PC-9 (cell line): ENCODE measurements around the gene CS. TPM values are rescaled to one million over a fixed set of nuclear protein-coding genes. Genes with fewer than 3 reads are reported as not detected.
"Not testable (repeated sequence)": the region's sequence is repeated elsewhere in the genome, so short reads cannot be mapped to it uniquely, and the experiment has no call there.

ENCODE experiments used
- BruUV-seq: library from RNA; stranded (reverse); fragments of 400-500 nt; replicated peaks from 2 replicates; lab custom pipeline; 2021; lab: Mats Ljungman, UMichigan
- CTCF ChIA-PET: fragments of 300-600 bp; sonication (Branson Sonifier 250); formaldehyde crosslinking; loops from one replicate; lab custom pipeline; 2022; ENCODE audit warnings: antibody characterized with exemption; lab: Charles Lee
- POLR2A ChIA-PET: fragments of 300-600 bp; sonication (Branson Sonifier 250); formaldehyde crosslinking; loops from one replicate; lab custom pipeline; 2022; ENCODE audit warnings: antibody characterized with exemption; ENCODE audit not compliant: unreplicated experiment; lab: Charles Lee
- DNase-seq, 2 experiments: peaks; one replicate each; pipeline versions ENCODE4 v3.0.0 to v3.0.0-alpha.2; 2015 to 2022; ENCODE audit warnings: mixed read lengths in 1 of 2
- H2AFZ ChIP-seq: fragments of 200-600 bp; sonication (generic); 2 replicates; pipeline ENCODE4 v1.8.1; 2017; ENCODE audit warnings: antibody characterized with exemption
- H3F3A ChIP-seq: fragments of 200-600 bp; sonication (generic); 2 replicates; pipeline ENCODE4 v1.8.1; 2017; ENCODE audit warnings: antibody characterized with exemption, mild to moderate bottlenecking, low read depth; ENCODE audit not compliant: insufficient read depth
- H3K27ac ChIP-seq: fragments of 200-600 bp; sonication (generic); 2 replicates; pipeline ENCODE4 v1.6.1; 2016; ENCODE audit warnings: mixed run types
- H3K27me3 ChIP-seq: fragments of 200-600 bp; sonication (generic); 2 replicates; pipeline ENCODE4 v1.6.1; 2016; ENCODE audit warnings: low read depth, mixed run types; ENCODE audit not compliant: insufficient read depth
- H3K36me3 ChIP-seq: fragments of 200-600 bp; sonication (generic); 2 replicates; pipeline ENCODE4 v1.6.1; 2016; ENCODE audit warnings: low read depth, mixed run types
- H3K4me1 ChIP-seq: fragments of 200-600 bp; sonication (generic); replicated peaks from 2 replicates; pipeline ENCODE4 v1.6.1; 2016; ENCODE audit warnings: mixed run types; ENCODE audit not compliant: insufficient read depth
- H3K4me2 ChIP-seq: fragments of 200-600 bp; sonication (generic); 2 replicates; pipeline ENCODE4 v1.6.1; 2017; ENCODE audit warnings: mixed run types
- H3K4me3 ChIP-seq: fragments of 200-600 bp; sonication (generic); 2 replicates; pipeline ENCODE4 v1.6.1; 2016; ENCODE audit warnings: mixed run types
- H3K79me2 ChIP-seq: fragments of 200-600 bp; sonication (generic); 2 replicates; pipeline ENCODE4 v1.6.1; 2017; ENCODE audit warnings: low read depth, mixed run types
- H3K9me2 ChIP-seq: fragments of 200-600 bp; sonication (generic); 2 replicates; pipeline ENCODE4 v1.8.1; 2017; ENCODE audit warnings: mild to moderate bottlenecking; ENCODE audit not compliant: insufficient read depth
- H3K9me3 ChIP-seq: fragments of 200-600 bp; sonication (generic); 2 replicates; pipeline ENCODE4 v1.8.1; 2016; ENCODE audit warnings: low read depth; ENCODE audit not compliant: insufficient read depth
- H4K20me1 ChIP-seq: fragments of 200-600 bp; sonication (generic); 2 replicates; pipeline ENCODE4 v1.8.1; 2017; ENCODE audit not compliant: insufficient read depth
- EZH2 ChIP-seq: fragments of 200-600 bp; sonication (generic); IDR thresholded peaks from 2 replicates; pipeline ENCODE4 v1.8.0; 2017; ENCODE audit warnings: antibody characterized with exemption, low read depth
- intact Hi-C: fragments of 100-400 bp; cut with micrococcal nuclease; formaldehyde crosslinking; loops from one replicate; pipeline ENCODE4 v1.10.0; 2022; ENCODE audit not compliant: unreplicated experiment
- total RNA-seq: library from RNA; stranded (reverse); gene quantifications from 2 replicates; pipeline ENCODE4 v1.2.3, GENCODE V29; 2021
- TF ChIP-seq, protein P1 (sequence below): fragments of 200-600 bp; sonication (generic); conservative IDR thresholded peaks from 2 replicates; pipeline ENCODE4 v1.6.1; 2017; ENCODE audit warnings: mixed run types, antibody characterized with exemption, mild to moderate bottlenecking, moderate library complexity

CS gene
- total RNA-seq, 1 experiment from 2014 or later, result 205 TPM

DNA sequence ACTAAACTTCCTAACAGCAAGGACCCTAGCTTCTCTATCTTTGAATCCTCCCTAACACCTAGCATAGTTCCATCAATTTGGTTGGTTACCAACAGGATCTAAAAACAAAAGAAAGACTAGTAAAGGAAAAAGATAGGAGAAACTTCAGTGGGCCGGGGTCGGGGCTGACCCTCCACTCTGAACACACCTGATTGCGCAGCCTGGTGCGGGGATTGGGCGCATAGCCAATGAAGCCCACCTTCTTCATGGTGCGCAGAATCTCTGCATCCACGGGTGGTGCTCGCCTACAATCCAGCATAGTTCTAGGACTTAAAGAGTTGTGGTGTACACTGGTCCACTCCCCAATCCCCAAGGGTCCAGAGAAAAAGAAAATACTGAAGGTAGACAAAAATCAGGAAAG, 26.0 kb upstream of the CS start:
- Histone ChIP-seq H2AFZ (no peak overlapping the region), H3K79me2 (no peaks in the 10 kb centered on the region), H3K9me3 (no peaks in the 10 kb centered on the region), H4K20me1 (no peaks in the 10 kb centered on the region), H3K27me3 (no peaks in the 10 kb centered on the region), H3K27ac (no peak overlapping the region), H3K36me3 (peaks cover 11% of the 10 kb centered on the region; the same call in 1 of the 2 replicates), H3K4me2 (no peak overlapping the region), H3K4me3 (no peak overlapping the region), H3K4me1 (peaks cover 2% of the 10 kb centered on the region; the same call in 1 of the 2 replicates), H3F3A (peaks cover 6% of the 10 kb centered on the region; the same call in 1 of the 2 replicates), H3K9me2 (no peaks in the 10 kb centered on the region)
- BruUV-seq, result no TSS peak
- DNase-seq, result no peak
- POLR2A ChIA-PET, result interaction anchor here (0.6 kb wide), 1 partner anchor 79 kb away, joined by 6 read pairs; no protein-coding TSS in a partner anchor
- intact Hi-C loops, result no loop called here
- CTCF ChIA-PET, result no interaction called here
- TF ChIP-seq EZH2, result no peak
- TF ChIP-seq, protein P1, sequence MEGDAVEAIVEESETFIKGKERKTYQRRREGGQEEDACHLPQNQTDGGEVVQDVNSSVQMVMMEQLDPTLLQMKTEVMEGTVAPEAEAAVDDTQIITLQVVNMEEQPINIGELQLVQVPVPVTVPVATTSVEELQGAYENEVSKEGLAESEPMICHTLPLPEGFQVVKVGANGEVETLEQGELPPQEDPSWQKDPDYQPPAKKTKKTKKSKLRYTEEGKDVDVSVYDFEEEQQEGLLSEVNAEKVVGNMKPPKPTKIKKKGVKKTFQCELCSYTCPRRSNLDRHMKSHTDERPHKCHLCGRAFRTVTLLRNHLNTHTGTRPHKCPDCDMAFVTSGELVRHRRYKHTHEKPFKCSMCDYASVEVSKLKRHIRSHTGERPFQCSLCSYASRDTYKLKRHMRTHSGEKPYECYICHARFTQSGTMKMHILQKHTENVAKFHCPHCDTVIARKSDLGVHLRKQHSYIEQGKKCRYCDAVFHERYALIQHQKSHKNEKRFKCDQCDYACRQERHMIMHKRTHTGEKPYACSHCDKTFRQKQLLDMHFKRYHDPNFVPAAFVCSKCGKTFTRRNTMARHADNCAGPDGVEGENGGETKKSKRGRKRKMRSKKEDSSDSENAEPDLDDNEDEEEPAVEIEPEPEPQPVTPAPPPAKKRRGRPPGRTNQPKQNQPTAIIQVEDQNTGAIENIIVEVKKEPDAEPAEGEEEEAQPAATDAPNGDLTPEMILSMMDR, result no peak

DNA sequence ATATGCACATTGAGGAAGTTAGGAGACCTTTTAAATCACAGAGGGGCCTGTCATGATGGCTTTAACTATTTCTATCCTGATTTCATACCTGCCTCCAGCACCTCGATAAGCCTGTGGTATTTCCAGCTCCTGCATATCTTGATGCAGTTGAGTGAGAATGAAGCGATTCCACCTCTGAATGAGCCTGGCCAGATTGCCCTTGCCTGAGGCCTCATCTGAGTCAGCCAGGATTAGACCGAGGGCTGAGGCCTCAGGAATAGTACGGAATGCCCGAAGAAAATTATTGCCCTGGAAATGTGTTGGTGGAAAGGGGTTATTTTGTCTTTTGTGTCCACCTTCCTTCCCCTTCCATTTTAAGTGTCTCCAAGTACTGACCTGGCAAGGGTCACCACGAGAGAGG, 24.1 kb upstream of the CS start:
- H3K79me2 ChIP-seq, result no peaks in the 10 kb centered on the region
- no peaks in the 10 kb centered on the region for H3K9me3 ChIP-seq
- H3F3A ChIP-seq, result no peaks in the 10 kb centered on the region
- TF ChIP-seq EZH2, result no peak
- TF ChIP-seq, protein P1, result no peak
- H3K9me2 ChIP-seq, result no peaks in the 10 kb centered on the region
- H3K36me3 ChIP-seq, result peaks cover 11% of the 10 kb centered on the region; the same call in 1 of the 2 replicates
- POLR2A ChIA-PET, result no interaction called here
- no peaks in the 10 kb centered on the region for H3K27me3 ChIP-seq
- H2AFZ ChIP-seq, result no peak overlapping the region
- intact Hi-C loops, result no loop called here
- BruUV-seq, result no TSS peak
- DNase-seq, result no peak
- H3K4me2 ChIP-seq, result no peak overlapping the region
- CTCF ChIA-PET, result no interaction called here
- H4K20me1 ChIP-seq, result no peaks in the 10 kb centered on the region
- no peaks in the 10 kb centered on the region for H3K4me1 ChIP-seq
- no peak overlapping the region for H3K4me3 ChIP-seq
- no peak overlapping the region for H3K27ac ChIP-seq

DNA sequence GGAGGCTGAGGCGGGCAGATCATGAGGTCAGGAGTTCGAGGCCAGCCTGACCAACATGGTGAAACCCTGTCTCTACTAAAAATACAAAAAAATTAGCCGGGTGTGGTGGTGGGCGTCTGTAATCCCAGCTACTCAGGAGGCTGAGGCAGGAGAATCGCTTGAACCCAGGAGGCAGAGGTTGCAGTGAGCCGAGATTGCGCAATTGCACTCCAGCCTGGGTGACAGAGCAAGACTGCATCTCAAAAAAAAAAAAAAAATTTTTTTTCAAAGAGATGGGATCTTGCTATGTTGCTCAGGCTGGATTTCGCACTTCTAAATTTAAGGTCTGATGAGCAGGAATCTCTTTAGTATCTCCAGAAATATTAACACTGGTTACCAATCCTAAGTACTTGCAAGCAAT, 21.5 kb upstream of the CS start:
- H4K20me1 ChIP-seq, H3K27me3 ChIP-seq, H3K9me2 ChIP-seq, DNase-seq, H3K79me2 ChIP-seq, H3K9me3 ChIP-seq, CTCF ChIA-PET, H3K27ac ChIP-seq, H3K4me3 ChIP-seq, H3K4me2 ChIP-seq, H2AFZ ChIP-seq, H3K4me1 ChIP-seq, intact Hi-C loops, POLR2A ChIA-PET, BruUV-seq, H3F3A ChIP-seq: not testable (repeated sequence)
- peaks cover 11% of the 10 kb centered on the region; the same call in 1 of the 2 replicates for H3K36me3 ChIP-seq

DNA sequence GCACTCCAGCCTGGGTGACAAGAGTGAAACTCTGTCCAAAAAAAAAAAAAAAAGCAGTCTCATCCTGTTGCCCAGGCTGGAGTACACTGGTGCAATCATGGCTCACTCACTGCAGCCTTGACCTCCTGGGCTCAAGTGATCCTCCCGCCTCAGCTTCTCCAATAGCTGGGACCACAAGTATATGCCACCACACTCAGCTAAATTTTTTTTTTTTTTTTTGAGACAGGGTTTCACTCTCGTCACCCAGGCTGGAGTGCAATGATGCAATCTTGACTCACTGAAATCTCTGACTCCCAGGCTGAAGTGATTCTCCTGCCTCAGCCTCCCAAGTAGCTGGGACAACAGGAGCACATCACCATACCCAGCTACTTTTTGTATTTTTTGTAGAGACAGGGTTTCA, 20.9 kb upstream of the CS start:
- TF ChIP-seq, protein P1, result no peak
- TF ChIP-seq EZH2, result no peak
- H3K27me3 ChIP-seq, result no peaks in the 10 kb centered on the region
- DNase-seq, result no peak
- ChIA-PET POLR2A (interaction anchor here (0.6 to 0.7 kb wide), 3 partner anchors 27 to 347 kb away, joined by 4 to 8 read pairs (median 6); partner anchors contain the start of gene RAB5B), CTCF (interaction anchor here (0.6 kb wide), 1 partner anchor 55 kb away, joined by 3 read pairs; no protein-coding TSS in a partner anchor)
- H2AFZ ChIP-seq, result no peak overlapping the region
- H3K27ac ChIP-seq, result no peak overlapping the region
- BruUV-seq, result no TSS peak
- intact Hi-C loops, result no loop called here
- no peak overlapping the region for H3K4me2 ChIP-seq
- H3K4me3 ChIP-seq, result no peak overlapping the region
- no peaks in the 10 kb centered on the region for H3K9me2 ChIP-seq
- H3K4me1 ChIP-seq, result peaks cover 7% of the 10 kb centered on the region; the same call in 1 of the 2 replicates
- peaks cover 8% of the 10 kb centered on the region for H3F3A ChIP-seq
- H3K9me3 ChIP-seq, result no peaks in the 10 kb centered on the region
- no peaks in the 10 kb centered on the region for H4K20me1 ChIP-seq
- no peaks in the 10 kb centered on the region for H3K79me2 ChIP-seq
- H3K36me3 ChIP-seq, result peaks cover 10% of the 10 kb centered on the region; the same call in 1 of the 2 replicates
